ENCODE results near the gene CCDC152. TPM values are rescaled to one million over a fixed set of nuclear protein-coding genes. Genes with fewer than 3 reads are reported as not detected.

CCDC152 gene
- total and polyA plus RNA-seq, 4 donors, result 0.65 to 1.8 (median 1.1) TPM

DNA sequence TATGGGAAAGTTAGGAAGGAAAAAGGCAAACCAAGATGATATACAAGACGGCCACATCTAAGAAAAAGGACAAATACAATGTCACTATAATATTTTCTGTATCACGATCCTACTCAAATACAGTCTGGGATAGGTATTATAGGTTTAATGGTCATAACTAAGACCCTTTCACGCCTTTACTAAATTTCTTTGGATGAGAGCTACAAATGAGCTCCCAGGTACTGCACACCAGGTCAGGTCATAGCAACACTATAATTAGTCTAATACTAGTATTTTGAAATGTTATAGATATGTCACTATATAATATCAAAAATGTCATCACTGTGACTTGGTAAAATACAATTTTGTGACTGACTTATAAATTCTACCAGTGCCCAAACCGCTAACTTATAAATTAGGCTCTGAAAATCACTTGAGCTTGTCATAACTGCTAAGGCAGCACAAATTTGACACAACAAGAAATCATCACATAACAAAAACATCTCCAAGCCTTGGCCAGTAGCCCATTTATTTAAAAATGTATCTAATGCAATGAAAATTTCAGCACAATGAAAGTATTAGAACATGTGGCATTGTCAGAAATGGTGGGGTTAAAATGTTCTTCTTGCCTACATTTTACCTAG, 48.2 kb downstream of the CCDC152 start:
- TF ChIP-seq, protein P1, sequence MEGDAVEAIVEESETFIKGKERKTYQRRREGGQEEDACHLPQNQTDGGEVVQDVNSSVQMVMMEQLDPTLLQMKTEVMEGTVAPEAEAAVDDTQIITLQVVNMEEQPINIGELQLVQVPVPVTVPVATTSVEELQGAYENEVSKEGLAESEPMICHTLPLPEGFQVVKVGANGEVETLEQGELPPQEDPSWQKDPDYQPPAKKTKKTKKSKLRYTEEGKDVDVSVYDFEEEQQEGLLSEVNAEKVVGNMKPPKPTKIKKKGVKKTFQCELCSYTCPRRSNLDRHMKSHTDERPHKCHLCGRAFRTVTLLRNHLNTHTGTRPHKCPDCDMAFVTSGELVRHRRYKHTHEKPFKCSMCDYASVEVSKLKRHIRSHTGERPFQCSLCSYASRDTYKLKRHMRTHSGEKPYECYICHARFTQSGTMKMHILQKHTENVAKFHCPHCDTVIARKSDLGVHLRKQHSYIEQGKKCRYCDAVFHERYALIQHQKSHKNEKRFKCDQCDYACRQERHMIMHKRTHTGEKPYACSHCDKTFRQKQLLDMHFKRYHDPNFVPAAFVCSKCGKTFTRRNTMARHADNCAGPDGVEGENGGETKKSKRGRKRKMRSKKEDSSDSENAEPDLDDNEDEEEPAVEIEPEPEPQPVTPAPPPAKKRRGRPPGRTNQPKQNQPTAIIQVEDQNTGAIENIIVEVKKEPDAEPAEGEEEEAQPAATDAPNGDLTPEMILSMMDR (IDR thresholded peaks at IDR 0.05; ENCODE audit: control extremely low read depth, extremely low read depth), result no peak
- Histone ChIP-seq H3K36me3 (ENCODE audit: control insufficient read depth in 4 of 4, insufficient read depth in 4 of 4, low read length in 4 of 4) (peaks cover 5 to 60% (median 35%) of the 10 kb centered on the region in 4 donors), H3K27ac (ENCODE audit: low read depth in 1 of 2, low read length in 1 of 2) (no peak overlapping the region), H3K4me1 (ENCODE audit: control insufficient read depth in 5 of 5, insufficient read depth in 5 of 5, low read length in 5 of 5) (peaks cover 0 to 19% (median 2%) of the 10 kb centered on the region in 5 donors), H3K4me3 (no peak overlapping the region), H3K9me3 (ENCODE audit: control insufficient read depth in 4 of 4, insufficient read depth in 3 of 4, low read length in 3 of 4) (no peaks in the 10 kb centered on the region), H3K9ac (ENCODE audit: insufficient read depth in 1 of 2, low read length in 2 of 2) (no peak overlapping the region), H3K27me3 (ENCODE audit: control insufficient read depth in 3 of 3, insufficient read depth in 3 of 3, low read length in 2 of 3) (no peaks in the 10 kb centered on the region)
- 96 to 97% methylated on average over 4 of the region's 4 CpGs for WGBS, 2 donors
- ATAC-seq (ENCODE audit: insufficient read depth, low FRiP score) (no peak), DNase-seq (no peak)

DNA sequence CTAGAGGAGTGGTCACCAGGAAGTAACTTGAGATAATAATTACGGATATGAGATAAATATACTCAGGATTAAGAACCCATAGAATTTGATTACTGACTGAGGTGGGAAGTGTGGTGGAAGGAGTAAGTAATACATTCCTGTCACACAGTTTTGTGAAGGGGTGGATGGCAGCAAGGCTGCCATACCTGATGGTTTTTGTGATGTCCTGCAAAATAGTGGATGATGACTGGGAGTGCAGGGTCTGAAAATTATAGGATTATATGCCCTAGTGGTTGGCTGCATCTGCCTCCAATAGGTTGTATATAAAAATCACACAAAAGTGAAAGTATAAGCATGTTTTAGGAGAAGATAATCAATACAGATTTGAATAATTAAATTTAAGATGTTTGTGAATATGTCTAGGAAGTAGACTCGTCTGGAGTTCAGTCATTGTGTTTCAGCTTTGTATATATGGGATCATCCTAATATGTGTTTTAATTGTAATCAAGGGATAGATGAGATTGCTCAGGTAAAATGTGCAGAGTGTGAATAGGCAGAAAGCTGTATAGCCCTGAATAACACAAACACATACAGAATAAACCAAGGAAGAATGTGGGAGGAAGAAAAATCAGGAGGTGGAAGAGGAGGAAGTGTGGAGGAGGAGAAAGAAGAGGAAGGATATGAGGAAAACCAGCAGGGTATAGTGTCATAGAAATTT, 49.5 kb downstream of the CCDC152 start:
- TF ChIP-seq, protein P1 (IDR thresholded peaks at IDR 0.05; ENCODE audit: control extremely low read depth, extremely low read depth), result no peak
- WGBS, 2 donors, result 56 to 76% methylated on average over 2 of the region's 2 CpGs
- DNase-seq (no peak), ATAC-seq (ENCODE audit: insufficient read depth, low FRiP score) (no peak)
- H3K4me3 ChIP-seq, result no peak overlapping the region
- peaks cover 2 to 49% (median 27%) of the 10 kb centered on the region in 4 donors for H3K36me3 ChIP-seq (ENCODE audit: control insufficient read depth in 4 of 4, insufficient read depth in 4 of 4, low read length in 4 of 4)
- H3K9me3 ChIP-seq (ENCODE audit: control insufficient read depth in 4 of 4, insufficient read depth in 3 of 4, low read length in 3 of 4), result no peaks in the 10 kb centered on the region
- H3K9ac ChIP-seq (ENCODE audit: insufficient read depth in 1 of 2, low read length in 2 of 2), result no peak overlapping the region
- peak overlapping the region in 1 of 2 donors; percentile 2 for H3K27ac ChIP-seq (ENCODE audit: low read depth in 1 of 2, low read length in 1 of 2)
- H3K27me3 ChIP-seq (ENCODE audit: control insufficient read depth in 3 of 3, insufficient read depth in 3 of 3, low read length in 2 of 3), result no peaks in the 10 kb centered on the region
- peaks cover 0 to 19% (median 2%) of the 10 kb centered on the region in 5 donors for H3K4me1 ChIP-seq (ENCODE audit: control insufficient read depth in 5 of 5, insufficient read depth in 5 of 5, low read length in 5 of 5)

DNA sequence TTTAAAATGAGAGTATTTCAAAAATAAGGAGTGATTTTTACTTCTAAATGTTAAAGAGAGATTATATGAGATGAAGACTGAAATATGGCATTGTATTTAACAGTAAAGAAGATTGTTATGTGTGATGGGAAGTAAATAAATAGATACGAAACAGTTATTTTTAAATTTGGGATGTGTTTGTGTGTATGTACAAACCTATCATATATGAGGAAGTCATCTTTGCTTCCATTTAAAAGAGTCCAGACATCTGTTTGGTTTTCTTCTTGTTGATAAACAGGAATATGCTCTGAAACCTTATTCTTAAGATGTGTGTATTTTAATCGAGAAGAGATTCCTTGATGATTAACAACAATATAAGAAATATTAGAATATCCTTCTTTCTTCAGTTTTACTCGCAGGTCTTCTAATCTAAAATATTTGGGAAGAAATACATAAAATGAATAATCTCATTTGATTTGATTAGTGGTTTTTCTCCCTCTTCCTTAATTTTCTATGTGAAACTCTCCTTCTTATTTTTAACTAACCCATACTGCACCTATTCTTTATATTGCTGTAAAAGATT, 50.2 kb downstream of the CCDC152 start:
- Histone ChIP-seq H3K36me3 (ENCODE audit: control insufficient read depth in 4 of 4, insufficient read depth in 4 of 4, low read length in 4 of 4) (peaks cover 0 to 43% (median 25%) of the 10 kb centered on the region in 4 donors), H3K9ac (ENCODE audit: insufficient read depth in 1 of 2, low read length in 2 of 2) (no peak overlapping the region), H3K4me1 (ENCODE audit: control insufficient read depth in 5 of 5, insufficient read depth in 5 of 5, low read length in 5 of 5) (peaks cover 0 to 19% (median 2%) of the 10 kb centered on the region in 5 donors), H3K9me3 (ENCODE audit: control insufficient read depth in 4 of 4, insufficient read depth in 3 of 4, low read length in 3 of 4) (no peaks in the 10 kb centered on the region), H3K27ac (ENCODE audit: low read depth in 1 of 2, low read length in 1 of 2) (no peak overlapping the region), H3K4me3 (no peak overlapping the region), H3K27me3 (ENCODE audit: control insufficient read depth in 3 of 3, insufficient read depth in 3 of 3, low read length in 2 of 3) (no peaks in the 10 kb centered on the region)
- TF ChIP-seq, protein P1 (IDR thresholded peaks at IDR 0.05; ENCODE audit: control extremely low read depth, extremely low read depth), result no peak
- ATAC-seq (ENCODE audit: insufficient read depth, low FRiP score), result no peak
- DNase-seq, result no peak
- 76 to 80% methylated on average over 3 of the region's 3 CpGs for WGBS, 2 donors
